GM12891 (cell line): ENCODE data around the gene IL17B.

Source experiments
- PAX5 ChIP-seq: IDR thresholded peaks from 2 replicates; pipeline ENCODE4 v1.6.1; 2011; ENCODE audit warnings: low read length, moderate library complexity, mild to moderate bottlenecking; ENCODE audit not compliant: insufficient read depth, severe bottlenecking
- POLR2A ChIP-seq: IDR thresholded peaks from 2 replicates; pipeline ENCODE4 v1.6.1; 2011; ENCODE audit warnings: low read depth, low read length, control low read depth
- POLR2AphosphoS5 ChIP-seq: IDR thresholded peaks from 2 replicates; pipeline ENCODE4 v1.6.1; 2011; ENCODE audit warnings: low read depth, low read length, control low read depth
- POU2F2 ChIP-seq: IDR thresholded peaks from 2 replicates; pipeline ENCODE4 v1.6.1; 2011; ENCODE audit warnings: low read depth, mild to moderate bottlenecking, control low read depth, low read length, moderate library complexity
- TAF1 ChIP-seq: IDR thresholded peaks from 2 replicates; pipeline ENCODE4 v1.6.1; 2011; ENCODE audit warnings: low read depth, low read length, control low read depth

GRCh38 chr5:149375434-149375833 lies 3.7 kb downstream of the IL17B start:
- TF ChIP-seq POLR2A, result no peak
- no peak for TF ChIP-seq POLR2AphosphoS5
- TF ChIP-seq PAX5, result no peak
- no peak for TF ChIP-seq TAF1
- TF ChIP-seq POU2F2, result no peak
